Smooth muscle cell (in vitro differentiated cells): ENCODE results near the gene FOXP2. TPM values are rescaled to one million over a fixed set of nuclear protein-coding genes. Genes with fewer than 3 reads are reported as not detected.
A peak's percentile ranks its signal among the peaks of the same experiment; 100 is the strongest.

ENCODE experiments used
- DNase-seq: peaks from one replicate; lab custom pipeline; 2025; ENCODE audit not compliant: unreplicated experiment; lab: John Stamatoyannopoulos, UW
- H2AFZ ChIP-seq: fragments of 200-600 bp; sonication (generic); 2 replicates; pipeline ENCODE4 v1.6.0; 2016; ENCODE audit warnings: antibody characterized with exemption, low read depth, mild to moderate bottlenecking
- H3F3A ChIP-seq: fragments of 200-600 bp; sonication (generic); 2 replicates; pipeline ENCODE4 v1.6.0; 2017; ENCODE audit warnings: antibody characterized with exemption, low read depth
- H3K27ac ChIP-seq: fragments of 200-600 bp; sonication (generic); 2 replicates; pipeline ENCODE4 v1.5.1; 2016; ENCODE audit warnings: low read depth, mild to moderate bottlenecking
- H3K27me3 ChIP-seq: fragments of 200-600 bp; sonication (generic); 2 replicates; pipeline ENCODE4 v1.6.1; 2016; ENCODE audit warnings: low read depth, mild to moderate bottlenecking
- H3K36me3 ChIP-seq: fragments of 200-600 bp; sonication (generic); 2 replicates; pipeline ENCODE4 v1.5.1; 2016; ENCODE audit warnings: low read depth
- H3K4me1 ChIP-seq: fragments of 200-600 bp; sonication (generic); 2 replicates; pipeline ENCODE4 v1.5.1; 2016; ENCODE audit warnings: low read depth
- H3K4me2 ChIP-seq: fragments of 200-600 bp; sonication (generic); 2 replicates; pipeline ENCODE4 v1.6.0; 2016; ENCODE audit warnings: mild to moderate bottlenecking
- H3K4me3 ChIP-seq: fragments of 200-600 bp; sonication (generic); 2 replicates; pipeline ENCODE4 v1.5.1; 2016; ENCODE audit warnings: mild to moderate bottlenecking
- H3K79me2 ChIP-seq: fragments of 200-600 bp; sonication (generic); 2 replicates; pipeline ENCODE4 v1.6.0; 2016; ENCODE audit warnings: low read depth, mild to moderate bottlenecking
- H3K9ac ChIP-seq: fragments of 200-600 bp; sonication (generic); 2 replicates; pipeline ENCODE4 v1.6.0; 2016; ENCODE audit warnings: low read depth
- H3K9me3 ChIP-seq: fragments of 200-600 bp; sonication (generic); replicated peaks from 2 replicates; pipeline ENCODE4 v1.5.1; 2016; ENCODE audit warnings: low read depth
- H4K20me1 ChIP-seq: fragments of 200-600 bp; sonication (generic); 2 replicates; pipeline ENCODE4 v1.6.0; 2016; ENCODE audit warnings: low read depth
- WGBS: methylation state at CpG from one replicate; pipeline ENCODE4 v1.1.7; 2016; ENCODE audit warnings: low lambda C conversion rate; 5-methylcytosine and 5-hydroxymethylcytosine counted together
- polyA plus RNA-seq: library from polyadenylated mRNA; unstranded; fragments of >200 nt; fragmentation: Nextera tagmentation; extraction: Ambion mirVana; gene quantifications from 2 replicates; pipeline ENCODE4 v1.2.1, GENCODE V29; 2016
- total RNA-seq: library from RNA; depleted of rRNA; stranded (reverse); fragments of >200 nt; gene quantifications from 2 replicates; pipeline ENCODE4 v1.2.3, GENCODE V29; 2014
- TF ChIP-seq, protein P1 (sequence below): fragments of 200-600 bp; sonication (generic); IDR thresholded peaks from 2 replicates; pipeline ENCODE4 v1.5.1; 2017; ENCODE audit warnings: borderline replicate concordance, mild to moderate bottlenecking, antibody characterized with exemption; ENCODE audit not compliant: insufficient read depth, poor library complexity, severe bottlenecking

FOXP2 gene
- total and polyA plus RNA-seq, 2 experiments from 2014 or later, result 0.86 to 1.1 TPM

DNA sequence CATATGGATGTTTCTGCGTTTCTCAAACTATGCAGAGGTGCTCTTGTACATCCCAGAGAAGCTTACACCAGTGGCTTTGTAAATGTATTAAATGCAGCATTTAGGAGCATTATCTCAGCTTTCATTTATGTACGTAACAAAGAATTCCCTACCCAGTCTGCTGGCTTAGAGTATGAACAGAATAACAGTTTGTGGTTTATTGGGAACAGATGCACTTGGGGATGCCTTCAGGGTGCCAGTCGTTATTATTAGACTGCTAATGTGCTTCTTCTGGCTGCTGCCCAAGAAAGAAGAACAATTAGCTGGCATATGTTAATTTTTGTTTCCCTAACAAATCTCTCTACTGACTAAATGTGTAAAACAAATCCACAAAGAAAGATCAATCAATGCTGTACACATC is 241.9 kb downstream of the FOXP2 start:
- Histone ChIP-seq H2AFZ (no peak overlapping the region), H3K9ac (no peak overlapping the region), H3K27me3 (no peaks in the 10 kb centered on the region), H4K20me1 (no peaks in the 10 kb centered on the region), H3F3A (no peaks in the 10 kb centered on the region), H3K4me3 (no peak overlapping the region), H3K4me1 (no peaks in the 10 kb centered on the region), H3K36me3 (no peaks in the 10 kb centered on the region), H3K79me2 (no peaks in the 10 kb centered on the region), H3K27ac (no peak overlapping the region), H3K4me2 (no peak overlapping the region), H3K9me3 (no peaks in the 10 kb centered on the region)
- TF ChIP-seq, protein P1, sequence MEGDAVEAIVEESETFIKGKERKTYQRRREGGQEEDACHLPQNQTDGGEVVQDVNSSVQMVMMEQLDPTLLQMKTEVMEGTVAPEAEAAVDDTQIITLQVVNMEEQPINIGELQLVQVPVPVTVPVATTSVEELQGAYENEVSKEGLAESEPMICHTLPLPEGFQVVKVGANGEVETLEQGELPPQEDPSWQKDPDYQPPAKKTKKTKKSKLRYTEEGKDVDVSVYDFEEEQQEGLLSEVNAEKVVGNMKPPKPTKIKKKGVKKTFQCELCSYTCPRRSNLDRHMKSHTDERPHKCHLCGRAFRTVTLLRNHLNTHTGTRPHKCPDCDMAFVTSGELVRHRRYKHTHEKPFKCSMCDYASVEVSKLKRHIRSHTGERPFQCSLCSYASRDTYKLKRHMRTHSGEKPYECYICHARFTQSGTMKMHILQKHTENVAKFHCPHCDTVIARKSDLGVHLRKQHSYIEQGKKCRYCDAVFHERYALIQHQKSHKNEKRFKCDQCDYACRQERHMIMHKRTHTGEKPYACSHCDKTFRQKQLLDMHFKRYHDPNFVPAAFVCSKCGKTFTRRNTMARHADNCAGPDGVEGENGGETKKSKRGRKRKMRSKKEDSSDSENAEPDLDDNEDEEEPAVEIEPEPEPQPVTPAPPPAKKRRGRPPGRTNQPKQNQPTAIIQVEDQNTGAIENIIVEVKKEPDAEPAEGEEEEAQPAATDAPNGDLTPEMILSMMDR, result no peak
- WGBS, result 51% methylated on average over 3 of the region's 3 CpGs
- no peak for DNase-seq

DNA sequence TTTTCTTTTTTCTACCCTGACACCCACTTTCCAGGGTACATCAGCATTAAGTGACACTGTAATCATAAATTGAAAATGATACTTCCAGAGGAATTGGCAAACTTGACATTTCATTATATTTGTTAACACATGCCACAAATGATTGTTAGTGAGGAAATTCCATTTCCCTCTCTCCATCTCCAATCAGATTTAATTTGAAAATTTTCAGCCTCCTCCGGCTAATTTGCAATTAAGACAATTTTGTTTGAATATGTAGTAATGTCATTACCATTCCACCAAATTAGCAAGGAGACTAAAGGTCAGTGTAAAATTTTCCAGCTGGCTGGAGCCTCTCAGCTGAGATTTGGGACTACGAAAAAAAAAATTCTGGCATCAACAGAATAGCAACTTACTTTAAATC is 242.7 kb downstream of the FOXP2 start:
- Histone ChIP-seq H3K4me2 (no peak overlapping the region), H3K9ac (no peak overlapping the region), H2AFZ (no peak overlapping the region), H4K20me1 (no peaks in the 10 kb centered on the region), H3F3A (no peaks in the 10 kb centered on the region), H3K4me1 (no peaks in the 10 kb centered on the region), H3K36me3 (no peaks in the 10 kb centered on the region), H3K27me3 (no peaks in the 10 kb centered on the region), H3K9me3 (no peaks in the 10 kb centered on the region), H3K4me3 (no peak overlapping the region), H3K79me2 (no peaks in the 10 kb centered on the region), H3K27ac (no peak overlapping the region)
- no peak for DNase-seq
- TF ChIP-seq, protein P1, result no peak
- 88% methylated on average over 2 of the region's 2 CpGs for WGBS

DNA sequence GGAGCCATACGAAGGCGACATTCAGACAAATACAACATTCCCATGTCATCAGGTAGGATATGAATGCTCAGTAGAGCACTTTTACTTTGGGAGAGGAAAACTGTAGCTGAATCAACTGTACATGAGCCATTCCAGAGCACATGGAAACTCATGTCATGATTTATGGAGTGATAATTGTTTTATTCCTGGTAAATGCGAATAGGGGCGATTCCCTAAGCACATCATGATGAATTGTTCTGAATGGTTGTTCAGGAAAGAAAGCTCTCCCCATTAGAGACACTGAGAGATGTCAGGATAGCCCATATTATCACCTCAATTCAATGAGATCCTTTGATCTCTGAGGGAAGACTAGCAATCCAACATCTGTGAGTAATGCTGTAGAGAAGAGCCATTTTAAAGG is 243.6 kb downstream of the FOXP2 start:
- DNase-seq, result no peak
- Histone ChIP-seq H2AFZ (no peak overlapping the region), H3K27ac (no peak overlapping the region), H3K79me2 (no peaks in the 10 kb centered on the region), H3K4me2 (no peak overlapping the region), H3K9ac (no peak overlapping the region), H3F3A (no peaks in the 10 kb centered on the region), H3K9me3 (no peaks in the 10 kb centered on the region), H3K36me3 (no peaks in the 10 kb centered on the region), H3K27me3 (no peaks in the 10 kb centered on the region), H3K4me1 (no peaks in the 10 kb centered on the region), H3K4me3 (no peak overlapping the region), H4K20me1 (no peaks in the 10 kb centered on the region)
- WGBS, result 58% methylated on average over 4 of the region's 4 CpGs
- TF ChIP-seq, protein P1, result no peak

DNA sequence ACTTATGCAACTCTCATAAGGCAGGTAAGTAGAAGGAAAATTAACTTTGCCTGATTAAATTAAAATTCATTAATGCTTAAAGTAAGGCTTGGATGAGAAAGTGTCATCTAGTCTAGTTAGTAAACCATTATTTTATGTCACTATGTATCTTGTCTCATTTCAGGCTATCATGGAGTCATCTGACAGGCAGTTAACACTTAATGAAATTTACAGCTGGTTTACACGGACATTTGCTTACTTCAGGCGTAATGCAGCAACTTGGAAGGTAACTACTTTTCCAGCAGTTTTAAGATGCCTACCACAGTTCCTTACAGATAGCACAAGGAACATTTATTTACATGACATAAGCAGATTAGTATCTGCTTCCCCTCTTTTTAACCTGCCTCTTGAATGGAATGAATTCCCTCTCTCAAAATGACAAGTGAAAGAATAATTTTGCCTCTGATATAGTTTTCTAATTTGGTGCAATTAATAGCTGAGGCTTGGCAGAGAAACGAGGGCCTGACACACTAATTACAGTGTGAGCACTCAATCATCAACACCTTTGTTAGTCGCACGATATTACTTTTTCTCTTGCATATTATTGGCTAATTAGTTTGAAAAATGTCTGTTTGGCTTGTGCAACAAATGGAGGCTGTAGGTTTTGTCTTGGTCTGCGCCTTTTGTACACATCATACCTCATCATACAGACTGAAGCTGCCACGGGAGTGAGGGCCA is 245.0 kb downstream of the FOXP2 start:
- Histone ChIP-seq H3F3A (no peaks in the 10 kb centered on the region), H3K27me3 (no peaks in the 10 kb centered on the region), H3K27ac (no peak overlapping the region), H3K4me2 (peak overlapping the region; percentile 29), H4K20me1 (no peaks in the 10 kb centered on the region), H3K4me3 (no peak overlapping the region), H3K4me1 (no peaks in the 10 kb centered on the region), H3K9me3 (no peaks in the 10 kb centered on the region), H2AFZ (peak overlapping the region; percentile 65), H3K9ac (no peak overlapping the region), H3K79me2 (no peaks in the 10 kb centered on the region), H3K36me3 (no peaks in the 10 kb centered on the region)
- DNase-seq, result no peak
- 56% methylated on average over 7 of the region's 7 CpGs for WGBS
- TF ChIP-seq, protein P1, result no peak
